Calu3 (cell line): ENCODE measurements around the gene CMTM1. TPM values are rescaled to one million over a fixed set of nuclear protein-coding genes. Genes with fewer than 3 reads are reported as not detected.

Source experiments
- BruUV-seq: library from RNA; stranded (reverse); fragments of 400-500 nt; replicated peaks from 2 replicates; lab custom pipeline; 2021; lab: Mats Ljungman, UMichigan
- CTCF ChIA-PET: fragments of 300-600 bp; sonication (Branson Sonifier 250); formaldehyde crosslinking; loops from one replicate; lab custom pipeline; 2022; ENCODE audit warnings: antibody characterized with exemption; lab: Charles Lee
- DNase-seq: peaks from one replicate; pipeline ENCODE4 v3.0.0; 2022
- H3K27ac Mint-ChIP-seq: one replicate; pipeline ENCODE4 v1.8.0; 2022; ENCODE audit warnings: mixed read lengths; ENCODE audit not compliant: unreplicated experiment
- H3K27me3 Mint-ChIP-seq: one replicate; pipeline ENCODE4 v1.8.0; 2022; ENCODE audit warnings: mixed read lengths; ENCODE audit not compliant: unreplicated experiment
- H3K36me3 Mint-ChIP-seq: one replicate; pipeline ENCODE4 v1.8.0; 2022; ENCODE audit warnings: mild to moderate bottlenecking, moderate library complexity, mixed read lengths; ENCODE audit not compliant: insufficient read depth, unreplicated experiment
- H3K4me1 Mint-ChIP-seq: one replicate; pipeline ENCODE4 v1.8.0; 2022; ENCODE audit warnings: mild to moderate bottlenecking, low read depth, mixed read lengths; ENCODE audit not compliant: unreplicated experiment
- H3K4me3 Mint-ChIP-seq: one replicate; pipeline ENCODE4 v1.8.0; 2022; ENCODE audit warnings: mild to moderate bottlenecking, low read depth, moderate library complexity, mixed read lengths; ENCODE audit not compliant: unreplicated experiment
- H3K9me3 Mint-ChIP-seq: one replicate; pipeline ENCODE4 v1.8.0; 2022; ENCODE audit warnings: low read depth, mixed read lengths; ENCODE audit not compliant: unreplicated experiment
- intact Hi-C: fragments of 100-400 bp; cut with micrococcal nuclease; formaldehyde crosslinking; loops from one replicate; pipeline ENCODE4 v1.10.0; 2022; ENCODE audit not compliant: unreplicated experiment
- total RNA-seq: library from RNA; stranded (reverse); gene quantifications from 2 replicates; pipeline ENCODE4 v1.2.3, GENCODE V29; 2022
- TF ChIP-seq, protein P1 (sequence below): fragments of 200-600 bp; IDR thresholded peaks from one replicate; pipeline ENCODE4 v1.8.0; 2022; ENCODE audit warnings: antibody characterized with exemption; ENCODE audit not compliant: unreplicated experiment

CMTM1 gene
- total RNA-seq, 1 experiment from 2014 or later = 72.1 TPM

DNA sequence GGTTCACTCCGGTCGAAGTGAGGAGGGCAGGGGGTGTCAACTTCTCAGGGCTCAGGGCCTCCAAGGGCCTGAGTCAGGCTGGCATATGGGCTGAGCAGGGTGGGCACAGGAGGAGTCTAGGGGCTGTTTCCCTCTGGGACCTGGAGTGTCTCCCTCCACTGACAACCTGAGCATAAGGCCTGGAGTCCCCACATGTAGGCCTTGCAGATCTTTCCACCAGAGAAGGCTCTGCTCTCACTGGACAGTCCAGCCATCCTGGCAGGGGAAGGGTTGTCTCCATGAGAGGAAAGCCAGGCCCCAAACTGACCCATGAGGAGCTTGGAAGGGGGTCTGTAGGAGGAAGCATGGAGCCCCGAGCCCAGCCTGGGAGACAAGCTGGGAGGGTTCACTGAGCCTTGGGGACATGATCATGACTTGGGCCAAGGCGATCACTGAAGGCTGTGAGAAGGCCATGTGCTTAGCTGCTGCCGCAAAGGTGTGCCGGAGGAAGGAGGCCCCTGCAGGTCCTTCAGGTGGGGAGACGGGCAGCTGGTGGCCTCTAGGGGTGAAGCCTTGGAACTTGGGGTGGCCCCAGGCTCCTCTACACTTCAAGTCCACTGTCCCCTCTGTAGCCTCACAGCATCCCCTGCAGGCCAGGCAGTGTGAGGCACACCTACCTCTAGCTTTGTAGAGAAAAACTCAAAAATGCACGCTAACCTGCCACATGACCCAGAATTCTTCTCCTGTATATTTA lies 22.9 kb downstream of the CMTM1 start:
- H3K9me3 Mint-ChIP-seq = no peaks in the 10 kb centered on the region
- no peak overlapping the region for H3K4me3 Mint-ChIP-seq
- H3K4me1 Mint-ChIP-seq = peaks cover 7% of the 10 kb centered on the region
- intact Hi-C loops = no loop called here
- peaks cover 4% of the 10 kb centered on the region for H3K36me3 Mint-ChIP-seq
- H3K27me3 Mint-ChIP-seq = no peaks in the 10 kb centered on the region
- TF ChIP-seq, protein P1, sequence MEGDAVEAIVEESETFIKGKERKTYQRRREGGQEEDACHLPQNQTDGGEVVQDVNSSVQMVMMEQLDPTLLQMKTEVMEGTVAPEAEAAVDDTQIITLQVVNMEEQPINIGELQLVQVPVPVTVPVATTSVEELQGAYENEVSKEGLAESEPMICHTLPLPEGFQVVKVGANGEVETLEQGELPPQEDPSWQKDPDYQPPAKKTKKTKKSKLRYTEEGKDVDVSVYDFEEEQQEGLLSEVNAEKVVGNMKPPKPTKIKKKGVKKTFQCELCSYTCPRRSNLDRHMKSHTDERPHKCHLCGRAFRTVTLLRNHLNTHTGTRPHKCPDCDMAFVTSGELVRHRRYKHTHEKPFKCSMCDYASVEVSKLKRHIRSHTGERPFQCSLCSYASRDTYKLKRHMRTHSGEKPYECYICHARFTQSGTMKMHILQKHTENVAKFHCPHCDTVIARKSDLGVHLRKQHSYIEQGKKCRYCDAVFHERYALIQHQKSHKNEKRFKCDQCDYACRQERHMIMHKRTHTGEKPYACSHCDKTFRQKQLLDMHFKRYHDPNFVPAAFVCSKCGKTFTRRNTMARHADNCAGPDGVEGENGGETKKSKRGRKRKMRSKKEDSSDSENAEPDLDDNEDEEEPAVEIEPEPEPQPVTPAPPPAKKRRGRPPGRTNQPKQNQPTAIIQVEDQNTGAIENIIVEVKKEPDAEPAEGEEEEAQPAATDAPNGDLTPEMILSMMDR = peak; percentile 55
- CTCF ChIA-PET = interaction anchor here (0.6 to 2.0 kb wide), 4 partner anchors 8 to 720 kb away, joined by 3 to 8 read pairs (median 4); no protein-coding TSS in a partner anchor
- peak; percentile 54 for DNase-seq
- no peak overlapping the region for H3K27ac Mint-ChIP-seq
- no TSS peak for BruUV-seq

DNA sequence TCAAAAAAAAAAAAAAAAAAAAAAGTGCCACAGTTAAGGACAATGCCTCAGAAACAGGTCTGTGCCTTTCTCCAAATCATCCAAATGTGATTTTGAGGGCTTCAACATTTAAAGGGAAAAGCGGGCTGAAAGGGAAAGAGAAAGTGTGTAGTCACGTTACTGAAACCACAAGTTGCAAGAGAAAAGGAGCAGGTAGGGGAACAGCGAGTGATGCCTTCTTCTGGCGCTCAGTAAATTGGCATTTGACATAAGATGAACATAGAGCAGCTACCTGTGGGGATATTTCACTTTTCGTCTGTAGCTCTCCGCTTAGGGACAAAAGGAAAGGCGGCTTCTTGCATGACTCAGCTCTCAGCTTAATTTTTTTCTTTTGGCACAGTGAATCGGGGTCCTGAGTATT lies 24.1 kb downstream of the CMTM1 start:
- H3K4me1 Mint-ChIP-seq = peaks cover 7% of the 10 kb centered on the region
- no peaks in the 10 kb centered on the region for H3K27me3 Mint-ChIP-seq
- TF ChIP-seq, protein P1 = no peak
- BruUV-seq = no TSS peak
- H3K4me3 Mint-ChIP-seq = no peak overlapping the region
- CTCF ChIA-PET = interaction anchor here (0.7 to 2.0 kb wide), 3 partner anchors 26 to 266 kb away, joined by 4 to 8 read pairs (median 4); no protein-coding TSS in a partner anchor
- no peaks in the 10 kb centered on the region for H3K9me3 Mint-ChIP-seq
- H3K27ac Mint-ChIP-seq = no peak overlapping the region
- intact Hi-C loops = no loop called here
- DNase-seq = no peak
- peaks cover 4% of the 10 kb centered on the region for H3K36me3 Mint-ChIP-seq

DNA sequence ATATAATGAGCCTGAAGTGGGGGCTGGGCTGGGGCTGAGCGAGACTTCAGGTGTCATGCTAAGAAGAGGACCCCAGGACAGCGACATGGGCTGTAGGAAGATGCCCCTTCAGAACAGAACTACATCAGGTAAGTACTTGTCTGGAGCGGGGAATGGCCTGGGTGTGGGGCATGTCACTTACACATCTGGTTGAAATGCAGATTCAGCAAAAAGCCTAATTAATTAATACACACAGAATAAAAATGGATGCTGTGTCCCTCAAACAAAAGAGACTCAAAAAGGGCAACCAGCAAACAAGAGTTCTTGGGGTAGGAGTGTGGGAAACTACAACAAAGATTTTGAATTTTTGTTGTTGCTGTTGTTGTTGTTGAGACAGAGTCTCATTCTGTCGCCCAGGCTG lies 24.8 kb downstream of the CMTM1 start:
- H3K9me3 Mint-ChIP-seq = no peaks in the 10 kb centered on the region
- BruUV-seq = no TSS peak
- H3K27me3 Mint-ChIP-seq = no peaks in the 10 kb centered on the region
- DNase-seq = no peak
- intact Hi-C loops = no loop called here
- H3K4me1 Mint-ChIP-seq = peaks cover 7% of the 10 kb centered on the region
- peaks cover 4% of the 10 kb centered on the region for H3K36me3 Mint-ChIP-seq
- no peak overlapping the region for H3K27ac Mint-ChIP-seq
- TF ChIP-seq, protein P1 = no peak
- H3K4me3 Mint-ChIP-seq = no peak overlapping the region
- CTCF ChIA-PET = interaction anchor here (2.0 kb wide), 1 partner anchor 184 kb away, joined by 8 read pairs; no protein-coding TSS in a partner anchor

DNA sequence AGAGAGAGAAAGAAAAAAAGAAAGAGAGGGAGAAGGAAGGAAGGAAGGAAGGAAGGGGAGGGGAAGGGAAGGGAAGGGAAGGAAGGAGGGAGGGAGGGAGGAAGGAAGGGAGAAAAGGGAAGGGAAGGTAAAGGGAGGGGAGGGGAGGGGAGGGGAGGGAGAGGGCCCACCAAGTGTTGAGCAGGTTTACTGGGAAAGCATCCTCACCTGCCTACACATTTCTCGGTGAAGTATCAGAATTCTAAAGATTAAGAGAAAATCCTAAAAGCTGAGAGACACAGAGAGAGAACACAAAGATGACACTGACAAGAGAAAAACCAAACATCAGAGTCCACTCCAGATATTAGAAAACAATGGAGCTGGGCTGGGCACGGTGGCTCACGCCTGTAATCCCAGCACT lies 26.0 kb downstream of the CMTM1 start:
- peaks cover 4% of the 10 kb centered on the region for H3K36me3 Mint-ChIP-seq
- no TSS peak for BruUV-seq
- no peak overlapping the region for H3K27ac Mint-ChIP-seq
- H3K4me1 Mint-ChIP-seq = peaks cover 7% of the 10 kb centered on the region
- CTCF ChIA-PET = no interaction called here
- H3K9me3 Mint-ChIP-seq = no peaks in the 10 kb centered on the region
- no peaks in the 10 kb centered on the region for H3K27me3 Mint-ChIP-seq
- TF ChIP-seq, protein P1 = no peak
- no peak for DNase-seq
- no peak overlapping the region for H3K4me3 Mint-ChIP-seq
- intact Hi-C loops = no loop called here
